Activated T-cell treated with anti-CD3 and anti-CD28 coated beads, Interleukin-2, amount 50 U/mL, for 4 hours (primary cell): ENCODE measurements around the gene TCF15. TPM values are rescaled to one million over a fixed set of nuclear protein-coding genes. Genes with fewer than 3 reads are reported as not detected.

ENCODE experiments used
- ATAC-seq, 2 donors: fragments of 200-7000 bp; cut with Tn5 transposase; one replicate each; pipeline ENCODE4 v1.10.0; 2021
- DNase-seq: peaks from one replicate; pipeline ENCODE4 v3.0.0-alpha.2; 2020
- H3K27me3 Mint-ChIP-seq: one replicate; pipeline ENCODE4 v1.8.0; 2021; ENCODE audit warnings: low read depth, mixed read lengths
- H3K36me3 Mint-ChIP-seq: one replicate; pipeline ENCODE4 v1.8.0; 2022; ENCODE audit warnings: mixed read lengths; ENCODE audit not compliant: insufficient read depth
- H3K4me1 Mint-ChIP-seq: one replicate; pipeline ENCODE4 v1.8.0; 2021; ENCODE audit warnings: low read depth, mixed read lengths
- H3K4me3 Mint-ChIP-seq: one replicate; pipeline ENCODE4 v1.8.0; 2021; ENCODE audit warnings: mild to moderate bottlenecking, moderate library complexity, mixed read lengths
- H3K9me3 Mint-ChIP-seq: one replicate; pipeline ENCODE4 v1.8.0; 2021; ENCODE audit warnings: mixed read lengths
- total RNA-seq, 3 donors: library from RNA; stranded (reverse); gene quantifications; one replicate each; pipeline ENCODE4 v1.2.1, GENCODE V29; 2021

TCF15 gene
- total RNA-seq, 3 donors from 2014 or later: 0.21 TPM; not detected in 2

DNA sequence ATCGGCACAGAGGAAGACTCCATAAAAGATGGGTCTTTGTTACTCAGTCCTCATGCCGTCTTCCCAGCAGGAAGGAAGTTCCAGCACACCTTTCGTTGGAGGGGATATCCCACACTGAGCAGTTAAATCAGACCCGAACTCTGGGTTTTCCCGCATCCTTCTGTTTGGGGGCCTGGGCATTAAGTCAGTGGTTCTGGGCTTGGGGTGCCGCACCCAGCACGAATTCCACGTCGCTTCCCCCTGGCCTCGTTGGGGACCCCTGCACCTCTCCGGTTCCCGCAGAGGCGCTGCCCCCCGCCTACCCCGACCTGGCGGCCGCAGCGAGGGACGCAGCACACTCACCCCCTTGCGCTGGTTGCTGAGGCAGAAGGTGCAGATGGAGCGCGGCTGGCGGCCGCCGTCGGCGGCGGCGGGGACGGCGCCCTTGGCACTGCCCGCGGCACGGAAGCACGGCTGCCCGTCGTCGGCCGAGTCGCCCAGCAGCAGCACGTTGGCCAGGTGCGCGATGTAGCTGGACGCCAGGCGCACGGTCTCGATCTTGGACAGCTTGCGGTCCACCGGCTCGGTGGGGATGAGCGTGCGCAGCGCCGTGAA is 641 bp downstream of the TCF15 start:
- H3K4me3 Mint-ChIP-seq: no peak overlapping the region
- DNase-seq (no peak), ATAC-seq (no peak)
- peaks cover 63% of the 10 kb centered on the region for H3K27me3 Mint-ChIP-seq
- H3K9me3 Mint-ChIP-seq: no peaks in the 10 kb centered on the region
- peaks cover 10% of the 10 kb centered on the region for H3K4me1 Mint-ChIP-seq
- no peaks in the 10 kb centered on the region for H3K36me3 Mint-ChIP-seq

DNA sequence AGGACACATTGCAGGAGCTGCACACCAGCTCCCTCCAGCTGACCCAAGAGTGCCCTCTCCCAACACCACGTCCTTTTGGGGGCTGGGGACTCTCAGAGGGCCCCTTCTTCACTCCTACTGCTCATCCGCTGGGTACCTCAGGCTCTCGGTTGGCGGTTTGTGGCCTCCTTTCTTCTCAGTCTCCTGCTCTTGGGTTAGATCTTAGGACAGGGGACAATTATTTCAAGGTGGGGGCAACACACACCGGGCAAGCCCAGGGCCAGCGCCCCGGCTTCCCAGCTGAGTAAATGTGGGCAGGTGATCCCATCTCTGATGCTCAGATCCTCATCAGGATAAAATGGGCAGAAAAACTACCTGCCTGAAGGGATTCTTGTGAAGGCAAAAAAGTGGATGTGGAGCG is 1.1 kb downstream of the TCF15 start:
- Mint-ChIP-seq H3K27me3 (peaks cover 63% of the 10 kb centered on the region), H3K4me1 (peaks cover 10% of the 10 kb centered on the region), H3K9me3 (no peaks in the 10 kb centered on the region), H3K4me3 (no peak overlapping the region), H3K36me3 (no peaks in the 10 kb centered on the region)
- no peak for ATAC-seq
- DNase-seq: no peak

DNA sequence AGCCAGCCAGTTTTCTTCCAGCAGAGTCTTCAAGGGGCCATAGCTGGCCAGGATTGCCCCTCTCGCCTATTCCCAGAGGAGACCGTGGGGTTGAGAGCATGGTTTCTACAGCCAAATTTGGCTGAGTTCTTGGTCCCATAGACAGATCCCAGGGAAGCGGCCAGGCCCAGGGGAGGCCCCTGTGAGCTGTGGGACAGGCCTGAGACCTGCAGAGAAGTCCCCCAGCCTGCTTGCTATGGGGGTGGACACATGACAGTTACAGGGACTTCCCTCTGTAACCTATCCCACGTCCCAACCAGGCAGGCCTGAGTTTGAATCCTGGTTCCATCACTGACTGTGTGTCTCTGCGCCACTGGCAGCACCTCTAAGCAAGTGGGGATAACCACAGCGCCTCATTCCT is 2.6 kb downstream of the TCF15 start:
- DNase-seq (no peak), ATAC-seq (no peak)
- Mint-ChIP-seq H3K27me3 (peaks cover 53% of the 10 kb centered on the region), H3K9me3 (no peaks in the 10 kb centered on the region), H3K4me1 (peaks cover 10% of the 10 kb centered on the region), H3K4me3 (no peak overlapping the region), H3K36me3 (no peaks in the 10 kb centered on the region)

DNA sequence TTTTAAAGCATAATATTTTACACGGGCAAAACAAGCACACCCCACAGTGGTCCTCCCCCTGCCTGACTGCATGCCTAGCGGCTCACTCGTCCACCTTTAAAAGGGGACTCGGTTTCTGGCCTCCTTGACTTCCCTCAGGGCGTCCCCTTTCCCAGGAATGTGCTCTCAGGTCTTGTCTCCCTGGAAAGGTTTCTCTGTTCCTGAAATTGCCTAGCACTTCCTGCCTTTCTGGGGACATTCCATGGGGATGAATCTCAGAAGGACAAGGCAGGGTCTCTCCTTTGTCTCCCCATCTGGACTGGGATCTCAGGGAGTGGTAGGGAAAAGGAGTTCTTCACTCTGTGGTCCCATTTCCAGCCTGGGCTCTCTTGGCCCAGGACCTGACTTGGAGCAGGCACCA is 4.9 kb downstream of the TCF15 start:
- DNase-seq (no peak), ATAC-seq (no peak)
- Mint-ChIP-seq H3K9me3 (no peaks in the 10 kb centered on the region), H3K36me3 (no peaks in the 10 kb centered on the region), H3K4me3 (no peak overlapping the region), H3K4me1 (no peaks in the 10 kb centered on the region), H3K27me3 (peaks cover 33% of the 10 kb centered on the region)

DNA sequence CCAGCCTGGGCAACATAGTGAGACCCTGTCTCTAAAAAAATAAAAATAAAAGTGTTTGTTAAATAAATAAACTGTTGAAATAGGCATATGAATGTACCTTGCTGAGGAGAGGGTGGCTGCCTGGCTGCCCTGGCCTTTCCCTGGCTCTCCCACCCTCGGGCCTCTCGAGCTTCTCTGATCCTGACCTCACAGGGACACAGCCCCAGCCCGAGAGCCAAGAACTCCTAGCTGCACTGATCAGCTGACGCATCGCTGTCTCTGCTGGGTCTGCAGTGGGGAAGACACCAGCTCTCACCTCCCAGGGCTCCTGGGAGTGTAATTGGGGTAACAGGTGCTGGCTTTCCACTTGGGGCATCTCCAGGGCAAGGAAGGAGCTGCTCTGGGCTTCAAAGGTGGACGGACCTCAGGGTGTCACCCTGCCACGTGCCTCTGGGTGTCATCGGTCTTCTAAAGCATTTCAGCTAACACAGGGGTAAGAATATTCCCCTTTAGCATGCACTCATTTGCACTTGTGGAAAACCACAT is 6.9 kb downstream of the TCF15 start:
- Mint-ChIP-seq H3K4me1 (no peaks in the 10 kb centered on the region), H3K4me3 (no peak overlapping the region), H3K36me3 (no peaks in the 10 kb centered on the region), H3K9me3 (no peaks in the 10 kb centered on the region), H3K27me3 (peaks cover 23% of the 10 kb centered on the region)
- ATAC-seq (no peak), DNase-seq (no peak)

DNA sequence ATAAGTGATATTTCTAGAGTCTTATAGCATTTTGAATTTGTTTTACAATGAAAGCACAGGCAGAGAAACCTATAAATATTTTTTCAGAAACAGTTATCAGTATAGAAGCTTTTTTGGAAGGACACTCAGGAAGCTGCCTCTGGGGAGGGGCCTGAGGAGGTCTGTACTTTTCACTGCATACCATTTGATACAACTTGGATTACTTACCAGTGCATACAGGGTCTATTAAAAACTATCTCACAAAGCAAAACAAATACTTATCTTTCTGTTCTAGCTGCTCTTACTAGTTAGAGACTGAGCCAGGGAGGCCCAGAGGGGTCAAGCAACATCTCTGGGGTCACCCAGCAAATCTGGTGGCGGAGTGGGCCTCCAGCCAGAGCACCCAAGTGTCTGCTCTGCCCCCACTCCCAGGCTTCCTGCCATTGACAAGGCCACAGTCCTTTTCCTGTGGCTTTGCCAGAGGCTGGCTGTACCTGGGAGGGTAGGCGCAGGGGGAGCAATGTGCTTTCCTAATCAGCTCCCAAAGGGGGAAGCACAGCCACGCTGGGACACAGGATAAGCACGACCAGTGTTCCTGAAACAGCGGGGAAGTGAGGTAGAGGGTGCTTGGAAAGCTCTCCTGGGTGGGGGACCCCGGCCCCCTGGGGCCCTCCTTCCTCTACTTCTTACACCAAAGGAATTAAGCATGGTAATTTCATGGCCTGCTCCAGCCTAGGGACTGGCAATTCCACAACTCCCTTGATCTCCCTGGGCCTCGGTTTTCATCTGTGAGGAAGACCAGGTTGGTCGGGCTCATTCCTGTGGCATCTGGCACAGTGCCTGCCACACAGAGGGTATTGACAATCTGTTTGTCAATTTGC is 7.8 kb downstream of the TCF15 start:
- H3K9me3 Mint-ChIP-seq: no peaks in the 10 kb centered on the region
- H3K27me3 Mint-ChIP-seq: peaks cover 18% of the 10 kb centered on the region

DNA sequence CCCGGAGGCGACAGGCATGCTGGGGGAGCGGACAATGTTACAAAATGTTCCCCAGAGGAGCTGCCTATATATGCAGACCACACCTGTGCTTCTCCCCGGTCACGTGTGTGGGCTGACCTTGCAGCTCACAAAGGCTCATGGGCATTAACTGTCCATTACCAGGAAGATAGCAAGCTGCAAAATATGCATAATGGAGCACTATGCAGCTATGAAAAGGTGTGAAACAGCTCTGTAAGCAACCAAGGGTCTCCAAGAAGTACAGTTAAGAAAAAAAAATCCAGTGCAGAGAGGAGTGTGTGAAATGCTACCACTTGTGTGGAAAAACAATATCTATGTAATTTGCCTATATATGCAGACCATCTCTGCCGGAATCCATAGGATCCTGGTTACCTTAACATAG is 9.4 kb downstream of the TCF15 start:
- Mint-ChIP-seq H3K9me3 (no peaks in the 10 kb centered on the region), H3K4me1 (no peaks in the 10 kb centered on the region), H3K27me3 (peaks cover 13% of the 10 kb centered on the region), H3K36me3 (no peaks in the 10 kb centered on the region), H3K4me3 (no peak overlapping the region)
- no peak for ATAC-seq
- DNase-seq: no peak

More for the DNA sequence above, 7.8 kb downstream of the TCF15 start:
- H3K4me1 Mint-ChIP-seq: no peaks in the 10 kb centered on the region
- H3K4me3 Mint-ChIP-seq: no peak overlapping the region
- ATAC-seq (no peak), DNase-seq (no peak)
- no peaks in the 10 kb centered on the region for H3K36me3 Mint-ChIP-seq

DNA sequence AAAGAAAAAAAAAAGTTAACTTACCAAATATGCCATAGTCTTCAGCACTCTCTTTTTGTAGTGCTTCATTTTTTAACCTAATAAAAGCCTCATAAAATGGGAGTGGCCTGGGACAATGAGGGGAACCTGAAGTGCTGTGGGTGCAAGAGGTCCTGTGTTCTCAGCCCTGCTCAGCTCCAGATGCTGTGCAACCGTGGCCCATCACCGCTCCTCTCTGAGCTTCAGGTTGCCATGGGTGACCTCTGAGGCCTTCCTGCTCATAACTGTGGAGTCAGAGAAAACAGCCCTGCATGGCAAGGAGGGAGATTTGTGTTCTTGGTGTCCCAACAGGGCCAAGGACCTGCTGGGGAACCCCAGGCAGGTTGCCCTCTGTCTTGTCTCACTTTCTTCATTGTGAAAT is 10.0 kb downstream of the TCF15 start:
- ATAC-seq: no peak

DNA sequence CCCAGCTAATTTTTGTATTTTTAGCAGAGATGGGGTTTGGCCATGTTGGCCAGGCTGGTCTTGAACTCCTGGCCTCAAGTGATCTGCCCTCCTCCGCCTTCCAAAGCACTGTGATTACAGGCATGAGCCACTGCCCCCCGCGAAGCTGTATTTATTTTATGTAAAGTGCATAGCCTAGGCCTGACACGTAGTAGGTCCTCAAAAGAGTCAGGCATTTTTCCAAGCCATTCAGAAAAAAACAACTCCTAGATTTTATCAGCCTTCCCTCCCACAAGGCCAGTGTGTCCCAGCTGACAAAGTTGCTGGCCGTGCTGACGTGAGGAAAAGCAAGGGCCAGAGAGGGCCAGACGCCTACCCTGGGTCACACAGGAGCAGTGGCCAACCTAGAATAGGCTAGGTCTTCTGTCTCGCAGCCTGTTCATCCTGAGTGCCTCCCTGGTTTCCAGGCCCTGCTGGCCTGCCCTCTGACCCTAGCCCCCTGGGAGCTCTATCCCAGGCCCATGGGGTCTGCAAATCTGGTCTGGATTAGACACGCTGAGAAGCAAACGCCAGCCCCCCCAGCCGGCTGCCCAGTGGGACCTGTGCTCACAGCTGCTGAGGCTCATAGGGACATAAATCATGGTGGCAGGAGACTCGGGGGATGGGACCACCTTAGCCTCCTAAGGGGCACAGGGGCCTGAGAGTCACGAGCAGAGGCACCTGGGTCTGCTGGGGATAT is 11.8 kb downstream of the TCF15 start:
- no peak overlapping the region for H3K4me3 Mint-ChIP-seq
- no peaks in the 10 kb centered on the region for H3K9me3 Mint-ChIP-seq
- no peaks in the 10 kb centered on the region for H3K36me3 Mint-ChIP-seq
- DNase-seq: no peak
- no peak for ATAC-seq
- peaks cover 11% of the 10 kb centered on the region for H3K27me3 Mint-ChIP-seq
- H3K4me1 Mint-ChIP-seq: no peaks in the 10 kb centered on the region

More for the DNA sequence above, 10.0 kb downstream of the TCF15 start:
- Mint-ChIP-seq H3K4me3 (no peak overlapping the region), H3K9me3 (no peaks in the 10 kb centered on the region), H3K36me3 (no peaks in the 10 kb centered on the region), H3K4me1 (no peaks in the 10 kb centered on the region), H3K27me3 (peaks cover 13% of the 10 kb centered on the region)
- no peak for DNase-seq

DNA sequence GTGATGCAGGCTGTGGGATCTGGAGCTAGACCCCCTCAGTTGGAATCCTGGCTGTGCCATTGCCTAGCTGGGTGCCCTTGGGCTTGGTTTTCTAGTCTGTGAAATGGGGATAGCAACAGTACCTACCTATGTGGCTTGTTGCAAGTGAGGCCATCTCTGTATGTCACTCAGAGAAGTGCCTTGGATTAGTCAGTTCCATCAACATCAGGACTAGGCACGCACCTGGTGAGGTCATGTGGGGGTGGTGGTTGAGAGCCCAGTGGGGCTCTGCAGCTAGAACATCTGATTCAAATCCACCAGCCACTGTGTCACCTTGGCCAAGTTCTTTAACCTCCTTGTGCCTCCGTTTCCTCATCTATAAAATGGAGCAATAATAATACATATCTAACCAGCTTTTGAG is 12.5 kb downstream of the TCF15 start:
- H3K4me1 Mint-ChIP-seq: no peaks in the 10 kb centered on the region
- DNase-seq: no peak
- no peaks in the 10 kb centered on the region for H3K9me3 Mint-ChIP-seq
- peaks cover 14% of the 10 kb centered on the region for H3K27me3 Mint-ChIP-seq
- H3K36me3 Mint-ChIP-seq: no peaks in the 10 kb centered on the region
- H3K4me3 Mint-ChIP-seq: no peak overlapping the region
- ATAC-seq: no peak

DNA sequence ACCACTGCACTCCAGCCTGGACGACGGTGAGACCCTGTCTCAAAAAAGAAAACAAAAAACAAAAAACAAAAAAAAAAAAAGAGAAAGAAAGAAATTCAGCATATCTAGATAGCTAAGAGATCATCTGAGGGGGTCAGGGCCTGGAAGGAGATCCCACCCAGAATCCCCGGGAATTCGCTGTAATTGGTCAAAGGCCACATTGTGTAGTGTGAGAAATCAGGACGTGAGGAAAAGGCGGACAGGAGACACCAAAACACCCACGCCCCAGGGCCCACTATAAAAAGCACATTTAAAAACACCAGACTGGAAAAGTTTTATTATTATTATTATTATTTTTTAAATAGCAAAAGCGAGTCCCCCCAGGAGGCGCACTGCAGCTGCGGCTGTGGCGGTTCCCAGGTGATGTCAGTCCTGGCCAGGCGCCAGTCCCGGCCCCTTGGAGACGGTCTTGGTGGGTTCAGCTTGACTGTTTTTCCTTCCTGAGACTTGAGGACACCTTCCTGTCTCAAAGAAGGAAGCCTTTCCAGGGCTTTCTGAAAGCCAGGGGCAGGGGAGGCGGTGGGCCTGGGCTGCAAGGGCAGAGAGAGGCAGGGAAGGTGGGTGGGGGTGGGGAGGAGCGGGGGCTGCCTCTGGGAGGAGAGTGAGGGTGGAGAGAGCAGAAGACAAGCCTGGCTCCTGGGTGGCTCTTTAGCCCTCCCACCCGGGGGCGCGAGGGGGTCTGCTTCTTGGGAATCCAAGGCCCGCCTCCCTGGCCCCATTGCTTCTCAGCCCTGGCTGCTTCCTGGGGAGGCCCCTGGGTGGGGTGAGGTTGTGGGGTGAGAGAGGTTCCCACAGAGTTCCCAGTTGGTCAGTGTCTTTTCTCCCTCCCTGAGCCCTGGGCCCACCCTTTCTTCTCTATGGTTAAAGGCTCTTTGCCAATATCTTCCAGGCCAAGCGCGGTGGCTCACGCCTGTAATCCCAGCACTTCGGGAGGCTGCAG is 14.5 kb downstream of the TCF15 start:
- DNase-seq (no peak), ATAC-seq (no peak)
- H3K4me3 Mint-ChIP-seq: no peak overlapping the region
- H3K27me3 Mint-ChIP-seq: peaks cover 21% of the 10 kb centered on the region
- no peaks in the 10 kb centered on the region for H3K36me3 Mint-ChIP-seq
- H3K4me1 Mint-ChIP-seq: no peaks in the 10 kb centered on the region
- no peaks in the 10 kb centered on the region for H3K9me3 Mint-ChIP-seq

DNA sequence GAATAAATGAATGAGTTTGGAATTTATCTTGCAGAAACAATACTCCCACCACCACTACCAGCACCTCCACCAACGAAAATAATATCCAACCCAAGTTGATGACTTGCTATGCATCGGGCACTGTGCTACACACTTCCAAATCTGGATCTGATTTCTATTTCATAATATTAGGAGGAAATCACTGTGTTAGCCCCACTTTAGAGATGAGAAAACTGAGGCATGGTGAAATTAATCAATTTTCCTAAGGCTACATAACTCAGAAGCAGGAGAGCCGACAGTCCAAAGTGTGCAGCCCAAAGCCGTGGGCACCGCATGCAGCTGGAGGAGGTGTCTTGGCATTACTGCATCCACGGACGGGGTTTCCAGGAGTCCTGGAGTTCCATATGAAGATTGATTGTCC is 17.6 kb downstream of the TCF15 start:
- Mint-ChIP-seq H3K36me3 (no peaks in the 10 kb centered on the region), H3K4me1 (no peaks in the 10 kb centered on the region), H3K27me3 (peaks cover 31% of the 10 kb centered on the region), H3K4me3 (no peak overlapping the region), H3K9me3 (no peaks in the 10 kb centered on the region)
- ATAC-seq: no peak
- DNase-seq: no peak

DNA sequence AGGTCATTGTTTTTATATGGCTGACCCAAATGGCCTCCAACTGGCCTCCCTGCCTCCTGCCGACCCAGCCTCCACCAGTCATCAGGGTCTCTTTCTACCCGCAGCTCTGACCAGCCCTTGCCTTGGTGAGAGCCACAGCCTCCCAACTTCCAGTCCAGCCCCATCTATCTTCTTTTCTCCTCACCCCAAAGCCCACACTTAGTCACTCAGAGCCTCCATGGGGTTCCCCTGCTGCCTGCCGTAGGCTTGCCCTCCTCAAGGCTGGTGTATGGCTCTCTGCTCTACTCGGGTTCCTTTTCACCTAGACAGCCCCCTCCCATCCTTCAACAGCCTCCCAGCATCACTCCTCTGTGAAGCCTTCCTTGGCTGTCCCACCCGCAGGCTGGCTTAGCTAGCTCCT is 18.2 kb downstream of the TCF15 start:
- H3K36me3 Mint-ChIP-seq: no peaks in the 10 kb centered on the region
- no peaks in the 10 kb centered on the region for H3K9me3 Mint-ChIP-seq
- peaks cover 32% of the 10 kb centered on the region for H3K27me3 Mint-ChIP-seq
- no peak overlapping the region for H3K4me3 Mint-ChIP-seq
- DNase-seq (no peak), ATAC-seq (no peak)
- no peaks in the 10 kb centered on the region for H3K4me1 Mint-ChIP-seq
